GM19463 (cell line): ENCODE results near the gene RHOT1.
"Not testable (repeated sequence)": the region's sequence is repeated elsewhere in the genome, so short reads cannot be mapped to it uniquely, and the experiment has no call there.

Experiments used
- ATAC-seq: cut with Tn5 transposase; IDR thresholded peaks from one replicate; pipeline ENCODE4 v1.9.1; 2021; ENCODE audit warnings: mild to moderate bottlenecking, moderate library complexity; ENCODE audit not compliant: unreplicated experiment

The RHOT1 gene

DNA sequence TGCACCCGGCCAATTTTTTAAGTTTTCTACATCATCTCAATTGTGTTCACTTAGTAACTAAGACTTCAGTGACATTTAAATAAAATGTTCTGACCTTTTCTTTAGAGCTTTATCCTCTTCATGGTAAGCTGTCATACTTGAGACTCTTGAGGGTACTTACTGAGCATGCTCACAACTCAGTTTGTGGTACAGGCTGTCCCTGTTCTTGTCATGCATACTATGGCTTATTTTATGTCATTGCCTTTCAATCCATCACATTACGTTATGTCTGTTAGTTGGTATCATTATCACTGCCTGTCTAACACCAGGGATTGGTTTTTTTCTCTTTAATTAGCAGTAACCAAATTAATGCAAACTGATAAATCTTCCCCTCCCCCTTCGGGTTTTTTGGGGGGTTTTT lies 81.4 kb downstream of the RHOT1 start:
- ATAC-seq, result no peak

GRCh38 chr17:32226886-32227285 lies 84.6 kb downstream of the RHOT1 start:
- ATAC-seq, result no peak

DNA sequence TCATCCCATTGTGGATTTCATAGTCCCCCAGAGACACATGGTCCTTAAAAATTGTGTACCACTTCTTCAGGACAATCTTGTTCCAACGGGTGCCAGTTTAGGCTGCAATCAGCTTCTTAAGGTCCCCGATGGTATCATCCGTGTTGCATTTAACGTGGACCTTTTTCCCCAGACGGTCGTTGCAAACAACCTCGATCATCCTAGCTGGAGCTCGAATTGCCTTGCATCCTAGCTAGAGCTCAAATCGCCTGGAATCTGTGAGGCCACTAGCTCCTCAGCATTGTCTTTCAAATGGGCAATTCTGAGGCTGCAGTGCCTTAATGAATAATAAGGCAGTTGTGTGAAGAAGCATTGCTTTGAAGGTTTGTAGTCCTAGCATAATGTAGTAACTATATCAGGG lies 85.6 kb downstream of the RHOT1 start:
- no peak for ATAC-seq

GRCh38 chr17:32235588-32235987 lies 93.3 kb downstream of the RHOT1 start:
- no peak for ATAC-seq

DNA sequence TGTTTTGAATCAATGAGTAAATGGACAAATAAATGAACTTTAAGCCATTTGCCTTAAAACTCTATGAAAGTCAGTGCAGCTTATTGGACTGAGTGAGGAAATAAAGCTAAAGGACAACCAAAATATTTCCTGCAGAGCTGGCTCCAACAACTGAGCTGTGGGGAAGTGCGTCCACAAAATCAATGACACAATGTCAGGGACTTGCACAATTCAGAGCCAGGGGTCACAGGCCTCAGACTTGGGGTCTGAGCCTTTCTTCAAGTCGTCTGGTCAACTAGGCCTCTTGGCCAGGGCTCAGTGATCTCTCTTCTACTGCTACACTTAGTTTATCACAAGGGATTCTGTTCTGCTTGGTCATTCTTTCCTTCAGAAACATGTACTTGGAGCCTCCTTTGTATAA lies 97.2 kb downstream of the RHOT1 start:
- ATAC-seq, result no peak

- no peak for ATAC-seq
Measured at GRCh38 chr17:32240750-32241149, 98.4 kb downstream of the RHOT1 start.

DNA sequence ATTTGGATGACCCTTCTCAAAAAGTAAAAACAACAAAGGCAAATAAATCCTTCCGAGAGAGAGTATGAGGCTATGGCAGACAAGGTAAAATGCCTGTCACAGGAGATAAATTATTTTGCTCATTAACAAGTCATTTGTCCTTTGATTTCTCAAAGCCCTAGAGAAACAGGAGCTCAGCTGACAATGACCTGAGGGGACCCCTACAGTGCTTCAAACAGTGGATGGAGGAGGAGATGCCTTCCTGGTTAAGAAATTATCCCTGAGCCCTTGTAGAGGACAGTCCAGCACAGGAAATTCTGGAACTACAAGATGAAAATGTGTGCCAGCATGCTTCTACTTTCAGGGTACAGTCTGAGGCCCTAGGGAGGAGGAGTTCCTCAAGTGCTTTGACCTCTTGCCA lies 99.3 kb downstream of the RHOT1 start:
- ATAC-seq, result no peak

DNA sequence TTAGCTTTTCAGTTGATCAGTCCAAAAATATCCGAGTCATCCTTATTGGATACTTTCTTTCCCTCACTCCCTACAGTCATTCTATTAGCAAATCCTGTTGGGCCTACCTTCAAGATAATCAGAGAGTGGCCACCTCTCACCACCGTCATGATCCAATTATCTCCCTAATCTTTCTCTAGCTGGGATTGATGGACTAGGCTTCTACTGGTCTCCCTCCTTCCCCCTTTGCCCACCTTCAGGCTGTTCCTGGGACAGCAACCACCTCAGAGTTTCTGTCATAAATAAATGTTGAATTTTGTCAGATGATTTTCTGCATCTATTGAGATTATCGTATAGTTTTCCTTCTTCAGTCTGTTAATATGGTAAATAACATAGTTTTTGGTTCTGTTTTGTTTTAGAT lies 107.2 kb downstream of the RHOT1 start:
- no peak for ATAC-seq

GRCh38 chr17:32253117-32253611 lies 110.9 kb downstream of the RHOT1 start:
- ATAC-seq, result no peak

- ATAC-seq, result no peak
Measured at GRCh38 chr17:32256012-32256700, 113.9 kb downstream of the RHOT1 start.

DNA sequence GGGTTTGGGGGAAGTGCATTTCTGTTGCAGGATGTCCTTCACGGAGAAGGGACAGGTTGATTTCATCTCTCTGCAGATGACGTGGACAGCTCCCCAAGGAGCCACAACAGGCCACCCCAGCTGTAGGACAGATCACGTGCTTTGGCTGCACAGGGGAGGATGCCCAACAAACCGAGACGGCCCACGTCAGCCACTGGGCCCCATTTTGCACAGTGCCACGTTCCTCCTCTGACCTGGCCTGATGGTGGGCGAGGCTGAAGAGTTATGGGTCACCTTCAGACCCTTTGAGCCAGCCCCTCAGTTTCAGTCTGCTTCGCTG lies 114.4 kb downstream of the RHOT1 start:
- no peak for ATAC-seq

- no peak for ATAC-seq
Measured at GRCh38 chr17:32258383-32259140, 116.3 kb downstream of the RHOT1 start.

GRCh38 chr17:32259586-32259985 lies 117.3 kb downstream of the RHOT1 start:
- ATAC-seq, result no peak

- ATAC-seq, result no peak
Measured at GRCh38 chr17:32261417-32261736, 119.1 kb downstream of the RHOT1 start.

GRCh38 chr17:32261936-32262510 lies 119.7 kb downstream of the RHOT1 start:
- no peak for ATAC-seq

- ATAC-seq, result not testable (repeated sequence)
Measured at GRCh38 chr17:32263515-32263914, 121.2 kb downstream of the RHOT1 start.

DNA sequence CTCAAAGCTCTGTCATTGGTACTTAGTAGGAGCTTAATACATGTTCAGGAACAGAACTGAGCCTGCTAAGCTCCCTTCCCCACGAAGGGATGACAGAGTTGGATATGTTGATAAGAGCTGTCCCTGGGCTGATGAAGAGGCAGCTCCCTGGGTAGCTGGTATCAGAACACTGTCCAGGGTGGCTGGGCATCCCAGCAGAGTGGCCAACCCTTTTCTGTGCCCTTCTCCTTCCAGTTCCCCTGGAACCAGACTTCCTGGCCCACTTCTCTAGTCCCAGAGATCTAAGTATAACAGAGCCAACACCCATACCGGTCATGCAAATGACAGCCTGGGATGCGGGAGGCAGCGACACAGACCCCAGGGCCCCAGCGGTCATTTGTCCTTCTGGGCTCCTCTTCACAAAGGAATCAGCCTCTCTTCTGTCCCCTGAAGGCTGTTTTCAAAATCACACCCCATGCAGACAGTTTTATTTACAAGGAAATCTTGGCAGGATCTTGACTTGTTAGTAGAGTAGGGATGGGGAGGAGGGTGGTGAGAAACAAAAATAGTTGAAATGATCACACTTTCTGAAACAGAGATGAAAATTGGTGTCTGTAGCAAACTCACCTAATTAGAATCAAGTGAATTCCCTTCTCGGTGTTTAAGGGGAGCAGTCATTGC lies 122.0 kb downstream of the RHOT1 start:
- ATAC-seq, result no peak

DNA sequence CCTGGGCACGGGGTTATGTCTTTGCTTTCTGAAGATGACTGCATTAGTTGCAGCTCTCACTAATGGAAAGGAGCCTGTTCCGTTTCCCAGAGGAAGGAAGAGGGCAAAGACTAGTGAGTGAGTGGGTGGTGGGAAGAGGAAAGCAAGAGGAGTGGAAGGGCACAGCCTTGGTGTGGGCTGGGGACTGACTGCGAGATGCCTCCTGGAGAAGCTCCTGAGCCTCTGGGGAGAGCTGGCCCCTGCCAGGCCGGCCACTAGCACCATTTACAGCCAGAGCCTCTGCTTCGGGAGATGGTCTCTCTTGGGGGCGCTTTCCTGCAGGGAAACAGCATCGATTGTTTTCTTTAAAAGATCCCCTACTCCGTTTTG lies 122.5 kb downstream of the RHOT1 start:
- ATAC-seq, result no peak

GRCh38 chr17:32265192-32265923 lies 123.1 kb downstream of the RHOT1 start, which contains the start of gene RHBDL3:
Gene RHBDL3 (plus strand): TSS chr17:32265832. CDS start chr17:32266190, 358 bp downstream.
- no peak for ATAC-seq

- ATAC-seq, result no peak
Measured at GRCh38 chr17:32266051-32266388, 123.7 kb downstream of the RHOT1 start.
